ENCODE results near the gene NCEH1. TPM values are rescaled to one million over a fixed set of nuclear protein-coding genes. Genes with fewer than 3 reads are reported as not detected.

The NCEH1 gene
- polyA plus RNA-seq, 3 donors: 8.6 to 23.9 (median 20.7) TPM

GRCh38 chr3:172630316-172630715, 80.6 kb downstream of the NCEH1 start:
- Histone ChIP-seq H3K9me3 (replicated peaks in 1 of 2; ENCODE audit: control insufficient read depth in 1 of 2, insufficient read depth in 1 of 2, low read length in 2 of 2) (no peaks in the 10 kb centered on the region), H3K27ac (ENCODE audit: low read depth in 1 of 2, low read length in 2 of 2) (peak overlapping the region in 1 of 2 donors; percentile 28), H3K79me2 (ENCODE audit: insufficient read depth, low read length) (no peaks in the 10 kb centered on the region), H3K4me3 (replicated peaks in 1 of 3; ENCODE audit: low read depth in 2 of 3, low read length in 3 of 3) (no peak overlapping the region), H3K4me1 (ENCODE audit: control insufficient read depth in 1 of 2, insufficient read depth in 2 of 2, low read length in 2 of 2) (peaks cover 24 to 25% of the 10 kb centered on the region in 2 donors), H3K27me3 (ENCODE audit: control insufficient read depth in 2 of 2, insufficient read depth in 2 of 2, low read length in 2 of 2) (no peaks in the 10 kb centered on the region), H2AFZ (ENCODE audit: insufficient read depth, low read depth, low read length, poor library complexity, severe bottlenecking) (no peak overlapping the region), H3K4me2 (replicated peaks; ENCODE audit: extremely low read depth, low read length, poor library complexity, severe bottlenecking) (no peak overlapping the region), H4K20me1 (ENCODE audit: insufficient read depth, low read length) (no peaks in the 10 kb centered on the region), H3K9ac (ENCODE audit: insufficient read depth, low read length, poor library complexity, severe bottlenecking) (no peak overlapping the region), H3K36me3 (replicated peaks in 1 of 2; ENCODE audit: control insufficient read depth in 1 of 2, insufficient read depth in 2 of 2, low read length in 2 of 2) (peaks cover 33 to 52% of the 10 kb centered on the region in 2 donors)
- no peaks in the 10 kb centered on the region for H3K9me3 Mint-ChIP-seq
- TF ChIP-seq CTCF (IDR thresholded peaks at IDR 0.05): no peak
- no peak for DNase-seq
- peak overlapping the region in 2 of 7 donors; percentile 1 to 51 for H3K27ac Mint-ChIP-seq
- no CpG with 5 or more reads among the region's 1 CpG for WGBS (ENCODE audit: insufficient coverage)
- peaks cover 39 to 46% of the 10 kb centered on the region in 2 donors for H3K36me3 Mint-ChIP-seq
- no peaks in the 10 kb centered on the region for H3K27me3 Mint-ChIP-seq (ENCODE audit: low read depth in 3 of 3)
- no peak overlapping the region for H3K4me3 Mint-ChIP-seq
- intact Hi-C loops (cut with micrococcal nuclease): no loop called here
- peaks cover 24% of the 10 kb centered on the region for H3K4me1 Mint-ChIP-seq

GRCh38 chr3:172629470-172629869, 81.4 kb downstream of the NCEH1 start:
- no peak overlapping the region for H3K9ac ChIP-seq (ENCODE audit: insufficient read depth, low read length, poor library complexity, severe bottlenecking)
- no peaks in the 10 kb centered on the region for H3K9me3 Mint-ChIP-seq
- intact Hi-C loops (cut with micrococcal nuclease): no loop called here

More at GRCh38 chr3:172629470-172629869, 81.4 kb downstream of the NCEH1 start:
- no peak overlapping the region for H3K4me3 ChIP-seq (replicated peaks in 1 of 3; ENCODE audit: low read depth in 2 of 3, low read length in 3 of 3)
- Mint-ChIP-seq H3K27ac (peak overlapping the region in 5 of 7 donors; percentile 16 to 79 (median 64)), H3K36me3 (peaks cover 31 to 37% of the 10 kb centered on the region in 2 donors), H3K4me3 (no peak overlapping the region), H3K27me3 (ENCODE audit: low read depth in 3 of 3) (no peaks in the 10 kb centered on the region), H3K4me1 (peaks cover 27% of the 10 kb centered on the region)
- WGBS (ENCODE audit: insufficient coverage): 60% methylated on average over 1 of the region's 5 CpGs
- H3K79me2 ChIP-seq (ENCODE audit: insufficient read depth, low read length): no peaks in the 10 kb centered on the region
- H3K36me3 ChIP-seq (replicated peaks in 1 of 2; ENCODE audit: control insufficient read depth in 1 of 2, insufficient read depth in 2 of 2, low read length in 2 of 2): peaks cover 25 to 44% of the 10 kb centered on the region in 2 donors
- peak overlapping the region in 1 of 2 donors; percentile 52 for H3K27ac ChIP-seq (ENCODE audit: low read depth in 1 of 2, low read length in 2 of 2)
- DNase-seq: peak in 1 of 3 donors; percentile 17
- no peak overlapping the region for H2AFZ ChIP-seq (ENCODE audit: insufficient read depth, low read depth, low read length, poor library complexity, severe bottlenecking)
- no peaks in the 10 kb centered on the region for H3K9me3 ChIP-seq (replicated peaks in 1 of 2; ENCODE audit: control insufficient read depth in 1 of 2, insufficient read depth in 1 of 2, low read length in 2 of 2)
- no peaks in the 10 kb centered on the region for H4K20me1 ChIP-seq (ENCODE audit: insufficient read depth, low read length)
- H3K4me1 ChIP-seq (ENCODE audit: control insufficient read depth in 1 of 2, insufficient read depth in 2 of 2, low read length in 2 of 2): peaks cover 28 to 29% of the 10 kb centered on the region in 2 donors
- no peaks in the 10 kb centered on the region for H3K27me3 ChIP-seq (ENCODE audit: control insufficient read depth in 2 of 2, insufficient read depth in 2 of 2, low read length in 2 of 2)
- H3K4me2 ChIP-seq (replicated peaks; ENCODE audit: extremely low read depth, low read length, poor library complexity, severe bottlenecking): no peak overlapping the region
- no peak for TF ChIP-seq CTCF (IDR thresholded peaks at IDR 0.05)

All from CD14-positive monocyte (primary cell).